ENCODE results near the gene PCDHGA8.
A peak's percentile ranks its signal among the peaks of the same experiment; 100 is the strongest.
"Not testable (repeated sequence)": the region's sequence is repeated elsewhere in the genome, so short reads cannot be mapped to it uniquely, and the experiment has no call there.

PCDHGA8 gene

DNA sequence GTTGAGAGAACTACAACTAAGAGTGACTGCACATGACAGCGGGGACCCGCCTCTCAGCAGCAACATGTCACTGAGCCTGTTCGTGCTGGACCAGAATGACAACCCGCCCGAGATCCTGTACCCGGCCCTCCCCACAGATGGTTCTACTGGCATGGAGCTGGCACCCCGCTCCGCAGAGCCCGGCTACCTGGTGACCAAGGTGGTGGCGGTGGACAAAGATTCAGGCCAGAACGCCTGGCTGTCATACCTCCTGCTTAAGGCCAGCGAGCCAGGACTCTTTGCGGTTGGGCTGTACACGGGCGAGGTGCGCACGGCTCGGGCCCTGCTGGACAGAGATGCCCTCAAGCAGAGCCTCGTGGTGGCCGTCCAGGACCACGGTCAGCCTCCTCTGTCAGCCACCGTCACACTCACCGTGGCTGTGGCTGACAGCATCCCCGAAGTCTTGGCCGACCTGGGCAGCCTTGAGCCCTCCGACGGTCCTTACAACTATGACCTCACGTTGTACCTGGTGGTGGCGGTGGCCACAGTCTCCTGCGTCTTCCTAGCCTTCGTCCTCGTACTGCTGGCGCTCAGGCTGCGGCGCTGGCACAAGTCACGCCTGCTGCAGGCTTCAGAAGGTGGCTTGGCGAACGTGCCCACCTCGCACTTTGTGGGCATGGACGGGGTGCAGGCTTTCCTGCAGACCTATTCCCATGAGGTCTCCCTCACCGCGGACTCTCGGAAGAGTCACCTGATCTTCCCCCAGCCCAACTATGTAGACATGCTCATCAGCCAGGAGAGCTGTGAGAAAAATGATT lies 7.8 kb upstream of the PCDHGA8 start:
- Mint-ChIP-seq H3K27ac (no peak overlapping the region), H3K9me3 (peaks cover 52% of the 10 kb centered on the region), H3K27me3 (peaks cover 73% of the 10 kb centered on the region), H3K4me3 (no peak overlapping the region), H3K36me3 (ENCODE audit: low read depth) (peaks cover 24% of the 10 kb centered on the region), H3K4me1 (no peaks in the 10 kb centered on the region)
- ATAC-seq (no peak), DNase-seq (no peak)

DNA sequence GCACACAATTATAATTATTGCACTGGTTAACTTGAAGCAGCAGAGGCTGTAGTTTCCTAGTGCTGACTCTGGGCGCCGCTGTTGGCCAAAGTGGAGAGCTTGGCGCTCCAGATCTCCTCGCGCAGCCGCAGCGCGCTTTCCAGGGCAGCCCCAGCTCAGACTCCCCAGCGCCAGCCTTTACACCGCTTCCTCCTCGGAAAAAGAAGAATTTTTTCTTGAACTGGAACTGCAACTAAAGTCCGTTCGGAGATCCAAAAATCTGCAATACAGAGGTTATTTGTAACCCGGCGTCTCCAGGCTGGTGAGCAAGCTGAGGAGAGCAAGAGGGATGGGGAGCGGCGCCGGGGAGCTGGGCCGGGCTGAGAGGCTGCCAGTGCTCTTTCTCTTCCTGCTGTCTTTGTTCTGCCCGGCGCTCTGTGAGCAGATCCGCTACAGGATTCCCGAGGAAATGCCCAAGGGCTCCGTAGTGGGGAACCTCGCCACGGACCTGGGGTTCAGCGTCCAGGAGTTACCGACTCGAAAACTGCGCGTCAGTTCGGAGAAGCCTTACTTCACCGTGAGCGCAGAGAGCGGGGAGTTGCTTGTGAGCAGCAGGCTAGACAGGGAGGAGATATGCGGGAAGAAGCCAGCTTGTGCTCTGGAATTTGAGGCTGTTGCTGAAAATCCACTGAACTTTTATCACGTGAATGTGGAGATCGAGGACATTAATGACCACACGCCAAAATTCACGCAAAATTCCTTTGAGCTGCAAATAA lies 4.7 kb upstream of the PCDHGA8 start, which contains the start of gene PCDHGB4:
Gene PCDHGB4 (plus strand): TSS at position 142 of the 755 bp plus-strand sequence. CDS start 187 bp downstream, at position 329.
- not testable (repeated sequence) for H3K4me1 Mint-ChIP-seq

DNA sequence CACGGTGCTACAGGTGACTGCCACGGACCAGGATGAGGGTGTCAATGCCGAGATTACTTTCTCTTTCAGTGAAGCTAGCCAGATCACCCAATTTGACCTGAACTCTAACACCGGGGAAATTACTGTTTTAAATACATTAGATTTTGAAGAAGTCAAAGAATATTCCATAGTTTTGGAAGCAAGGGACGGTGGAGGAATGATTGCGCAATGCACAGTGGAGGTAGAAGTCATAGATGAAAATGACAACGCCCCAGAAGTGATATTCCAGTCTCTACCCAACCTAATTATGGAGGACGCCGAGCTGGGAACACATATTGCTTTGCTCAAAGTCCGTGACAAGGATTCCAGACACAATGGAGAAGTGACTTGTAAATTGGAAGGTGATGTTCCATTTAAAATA lies 3.8 kb upstream of the PCDHGA8 start:
- H3K4me3 Mint-ChIP-seq = no peak overlapping the region
- DNase-seq (no peak), ATAC-seq (no peak)
- no peaks in the 10 kb centered on the region for H3K4me1 Mint-ChIP-seq
- peaks cover 24% of the 10 kb centered on the region for H3K36me3 Mint-ChIP-seq (ENCODE audit: low read depth)
- H3K27me3 Mint-ChIP-seq = peaks cover 71% of the 10 kb centered on the region
- H3K9me3 Mint-ChIP-seq = peaks cover 53% of the 10 kb centered on the region
- H3K27ac Mint-ChIP-seq = no peak overlapping the region

More for the DNA sequence above, 4.7 kb upstream of the PCDHGA8 start, which contains the start of gene PCDHGB4:
- not testable (repeated sequence) for ATAC-seq, DNase-seq, H3K27ac Mint-ChIP-seq, H3K4me3 Mint-ChIP-seq
- peaks cover 54% of the 10 kb centered on the region for H3K9me3 Mint-ChIP-seq
- H3K27me3 Mint-ChIP-seq = peaks cover 71% of the 10 kb centered on the region
- peaks cover 23% of the 10 kb centered on the region for H3K36me3 Mint-ChIP-seq (ENCODE audit: low read depth)

DNA sequence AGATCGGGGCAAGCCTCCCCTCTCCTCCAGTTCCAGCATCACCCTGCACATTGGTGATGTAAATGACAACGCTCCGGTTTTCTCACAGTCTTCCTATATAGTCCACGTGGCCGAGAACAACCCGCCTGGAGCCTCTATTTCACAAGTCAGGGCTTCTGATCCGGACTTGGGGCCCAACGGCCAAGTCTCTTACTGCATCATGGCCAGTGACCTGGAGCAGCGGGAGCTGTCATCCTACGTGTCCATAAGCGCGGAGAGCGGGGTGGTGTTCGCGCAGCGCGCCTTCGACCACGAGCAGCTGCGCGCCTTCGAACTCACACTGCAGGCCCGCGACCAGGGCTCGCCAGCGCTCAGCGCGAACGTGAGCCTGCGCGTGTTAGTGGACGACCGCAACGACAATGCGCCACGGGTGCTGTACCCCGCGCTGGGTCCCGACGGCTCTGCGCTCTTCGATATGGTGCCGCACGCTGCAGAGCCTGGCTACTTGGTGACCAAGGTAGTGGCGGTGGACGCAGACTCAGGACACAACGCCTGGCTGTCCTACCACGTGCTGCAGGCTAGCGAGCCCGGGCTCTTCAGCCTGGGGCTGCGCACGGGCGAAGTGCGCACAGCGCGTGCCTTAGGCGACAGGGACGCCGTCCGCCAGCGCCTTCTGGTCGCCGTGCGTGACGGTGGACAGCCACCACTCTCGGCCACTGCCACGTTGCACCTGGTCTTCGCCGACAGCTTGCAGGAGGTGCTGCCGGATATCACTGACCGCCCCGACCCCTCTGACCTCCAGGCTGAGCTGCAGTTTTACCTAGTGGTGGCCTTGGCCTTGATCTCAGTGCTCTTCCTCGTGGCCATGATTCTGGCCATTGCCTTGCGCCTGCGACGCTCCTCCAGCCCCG lies 3.0 kb upstream of the PCDHGA8 start:
- H3K4me3 Mint-ChIP-seq = no peak overlapping the region

DNA sequence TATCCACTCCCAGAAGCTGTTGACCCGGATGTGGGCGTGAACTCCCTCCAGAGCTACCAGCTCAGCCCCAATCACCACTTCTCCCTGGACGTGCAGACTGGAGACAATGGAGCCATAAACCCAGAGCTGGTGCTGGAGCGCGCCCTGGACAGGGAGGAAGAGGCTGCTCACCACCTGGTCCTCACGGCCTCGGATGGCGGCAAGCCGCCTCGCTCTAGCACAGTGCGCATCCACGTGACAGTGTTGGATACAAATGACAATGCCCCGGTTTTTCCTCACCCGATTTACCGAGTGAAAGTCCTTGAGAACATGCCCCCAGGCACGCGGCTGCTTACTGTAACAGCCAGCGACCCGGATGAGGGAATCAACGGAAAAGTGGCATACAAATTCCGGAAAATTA lies 834 bp downstream of the PCDHGA8 start:
- Mint-ChIP-seq H3K9me3 (peaks cover 41% of the 10 kb centered on the region), H3K4me1 (no peaks in the 10 kb centered on the region), H3K4me3 (no peak overlapping the region), H3K36me3 (ENCODE audit: low read depth) (peaks cover 20% of the 10 kb centered on the region), H3K27me3 (peaks cover 69% of the 10 kb centered on the region), H3K27ac (no peak overlapping the region)
- ATAC-seq (no peak), DNase-seq (no peak)

More for the DNA sequence above, 3.0 kb upstream of the PCDHGA8 start:
- Mint-ChIP-seq H3K4me1 (no peaks in the 10 kb centered on the region), H3K27me3 (peaks cover 72% of the 10 kb centered on the region), H3K27ac (no peak overlapping the region), H3K9me3 (peaks cover 52% of the 10 kb centered on the region), H3K36me3 (ENCODE audit: low read depth) (peaks cover 23% of the 10 kb centered on the region)
- DNase-seq = no peak
- no peak for ATAC-seq

DNA sequence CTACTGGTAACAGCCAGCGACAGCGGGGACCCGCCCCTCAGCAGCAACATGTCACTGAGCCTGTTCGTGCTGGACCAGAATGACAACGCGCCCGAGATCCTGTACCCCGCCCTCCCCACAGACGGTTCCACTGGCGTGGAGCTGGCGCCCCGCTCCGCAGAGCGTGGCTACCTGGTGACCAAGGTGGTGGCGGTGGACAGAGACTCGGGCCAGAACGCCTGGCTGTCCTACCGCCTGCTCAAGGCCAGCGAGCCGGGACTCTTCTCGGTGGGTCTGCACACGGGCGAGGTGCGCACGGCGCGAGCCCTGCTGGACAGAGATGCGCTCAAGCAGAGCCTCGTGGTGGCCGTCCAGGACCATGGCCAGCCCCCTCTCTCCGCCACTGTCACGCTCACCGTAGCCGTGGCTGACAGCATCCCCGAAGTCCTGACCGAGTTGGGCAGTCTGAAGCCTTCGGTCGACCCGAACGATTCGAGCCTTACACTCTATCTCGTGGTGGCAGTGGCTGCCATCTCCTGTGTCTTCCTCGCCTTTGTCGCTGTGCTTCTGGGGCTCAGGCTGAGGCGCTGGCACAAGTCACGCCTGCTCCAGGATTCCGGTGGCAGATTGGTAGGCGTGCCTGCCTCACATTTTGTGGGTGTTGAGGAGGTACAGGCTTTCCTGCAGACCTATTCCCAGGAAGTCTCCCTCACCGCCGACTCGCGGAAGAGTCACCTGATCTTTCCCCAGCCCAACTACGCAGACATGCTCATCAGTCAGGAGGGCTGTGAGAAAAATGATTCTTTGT lies 2.2 kb downstream of the PCDHGA8 start:
- not testable (repeated sequence) for ATAC-seq, DNase-seq, H3K27ac Mint-ChIP-seq, H3K4me1 Mint-ChIP-seq, H3K4me3 Mint-ChIP-seq
- H3K36me3 Mint-ChIP-seq (ENCODE audit: low read depth) = peaks cover 18% of the 10 kb centered on the region
- peaks cover 41% of the 10 kb centered on the region for H3K9me3 Mint-ChIP-seq
- H3K27me3 Mint-ChIP-seq = peaks cover 69% of the 10 kb centered on the region

DNA sequence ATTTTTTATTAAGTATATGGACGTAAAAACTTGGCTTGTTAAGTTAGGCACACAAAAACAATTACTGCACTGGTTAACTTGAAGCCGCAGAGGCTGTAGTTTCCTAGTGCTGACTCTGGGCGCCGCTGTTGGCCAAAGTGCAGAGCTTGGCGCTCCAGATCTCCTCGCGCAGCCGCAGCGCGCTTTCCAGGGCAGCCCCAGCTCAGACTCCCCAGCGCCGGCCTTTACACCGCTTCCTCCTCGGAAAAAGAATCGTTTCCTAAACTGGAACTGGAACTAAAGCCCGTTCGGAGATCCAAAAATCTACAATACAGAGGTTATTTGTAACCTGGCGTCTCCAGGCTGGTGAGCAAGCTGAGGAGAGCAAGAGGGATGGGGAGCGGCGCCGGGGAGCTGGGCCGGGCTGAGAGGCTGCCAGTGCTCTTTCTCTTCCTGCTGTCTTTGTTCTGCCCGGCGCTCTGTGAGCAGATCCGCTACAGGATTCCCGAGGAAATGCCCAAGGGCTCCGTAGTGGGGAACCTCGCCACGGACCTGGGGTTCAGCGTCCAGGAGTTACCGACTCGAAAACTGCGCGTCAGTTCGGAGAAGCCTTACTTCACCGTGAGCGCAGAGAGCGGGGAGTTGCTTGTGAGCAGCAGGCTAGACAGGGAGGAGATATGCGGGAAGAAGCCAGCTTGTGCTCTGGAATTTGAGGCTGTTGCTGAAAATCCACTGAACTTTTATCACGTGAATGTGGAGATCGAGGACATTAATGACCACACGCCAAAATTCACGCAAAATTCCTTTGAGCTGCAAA lies 5.5 kb downstream of the PCDHGA8 start, which contains the start of gene PCDHGB5:
Gene PCDHGB5 (plus strand): TSS at position 192 of the 796 bp plus-strand sequence. CDS start 181 bp downstream, at position 373.
- not testable (repeated sequence) for H3K4me1 Mint-ChIP-seq, DNase-seq, H3K27ac Mint-ChIP-seq
- Mint-ChIP-seq H3K36me3 (ENCODE audit: low read depth) (peaks cover 17% of the 10 kb centered on the region), H3K4me3 (peak within 1 kb of the TSS; percentile 42), H3K27me3 (peaks cover 64% of the 10 kb centered on the region), H3K9me3 (peaks cover 29% of the 10 kb centered on the region)
- ATAC-seq = peak; percentile 54

DNA sequence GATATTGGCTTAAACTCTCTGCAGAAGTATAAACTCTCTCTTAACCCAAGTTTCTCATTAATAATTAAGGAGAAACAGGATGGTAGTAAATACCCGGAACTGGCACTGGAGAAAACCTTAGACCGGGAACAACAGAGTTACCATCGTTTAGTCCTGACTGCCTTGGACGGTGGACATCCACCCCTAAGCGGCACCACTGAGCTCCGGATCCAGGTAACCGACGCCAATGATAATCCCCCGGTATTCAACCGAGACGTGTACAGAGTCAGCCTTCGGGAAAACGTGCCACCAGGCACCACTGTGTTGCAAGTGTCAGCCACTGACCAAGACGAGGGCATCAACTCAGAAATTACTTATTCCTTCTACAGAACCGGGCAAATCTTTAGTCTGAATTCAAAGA lies 6.2 kb downstream of the PCDHGA8 start:
- Mint-ChIP-seq H3K27me3 (peaks cover 64% of the 10 kb centered on the region), H3K36me3 (ENCODE audit: low read depth) (peaks cover 16% of the 10 kb centered on the region), H3K27ac (no peak overlapping the region), H3K4me3 (no peak overlapping the region), H3K9me3 (peaks cover 27% of the 10 kb centered on the region), H3K4me1 (no peaks in the 10 kb centered on the region)
- ATAC-seq (no peak), DNase-seq (no peak)

DNA sequence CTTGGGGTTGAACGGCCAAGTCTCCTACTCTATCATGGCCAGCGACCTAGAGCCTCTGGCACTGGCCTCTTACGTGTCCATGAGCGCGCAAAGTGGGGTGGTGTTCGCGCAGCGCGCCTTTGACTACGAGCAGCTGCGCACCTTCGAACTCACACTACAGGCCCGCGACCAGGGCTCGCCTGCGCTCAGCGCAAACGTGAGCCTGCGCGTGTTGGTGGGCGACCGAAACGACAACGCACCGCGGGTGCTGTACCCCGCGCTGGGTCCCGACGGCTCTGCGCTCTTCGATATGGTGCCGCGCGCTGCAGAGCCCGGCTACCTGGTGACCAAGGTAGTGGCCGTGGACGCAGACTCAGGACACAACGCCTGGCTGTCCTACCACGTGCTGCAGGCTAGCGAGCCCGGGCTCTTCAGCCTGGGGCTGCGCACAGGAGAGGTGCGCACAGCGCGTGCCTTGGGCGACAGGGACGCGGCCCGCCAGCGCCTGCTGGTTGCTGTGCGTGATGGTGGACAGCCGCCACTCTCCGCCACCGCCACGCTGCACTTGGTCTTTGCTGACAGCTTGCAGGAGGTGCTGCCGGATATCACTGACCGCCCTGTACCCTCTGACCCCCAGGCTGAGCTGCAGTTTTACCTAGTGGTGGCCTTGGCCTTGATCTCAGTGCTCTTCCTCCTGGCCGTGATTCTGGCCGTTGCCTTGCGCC lies 7.3 kb downstream of the PCDHGA8 start:
- DNase-seq (no peak), ATAC-seq (no peak)
- H3K36me3 Mint-ChIP-seq (ENCODE audit: low read depth) = peaks cover 14% of the 10 kb centered on the region
- no peaks in the 10 kb centered on the region for H3K4me1 Mint-ChIP-seq
- H3K27ac Mint-ChIP-seq = no peak overlapping the region
- H3K4me3 Mint-ChIP-seq = no peak overlapping the region
- H3K9me3 Mint-ChIP-seq = peaks cover 24% of the 10 kb centered on the region
- H3K27me3 Mint-ChIP-seq = peaks cover 67% of the 10 kb centered on the region

DNA sequence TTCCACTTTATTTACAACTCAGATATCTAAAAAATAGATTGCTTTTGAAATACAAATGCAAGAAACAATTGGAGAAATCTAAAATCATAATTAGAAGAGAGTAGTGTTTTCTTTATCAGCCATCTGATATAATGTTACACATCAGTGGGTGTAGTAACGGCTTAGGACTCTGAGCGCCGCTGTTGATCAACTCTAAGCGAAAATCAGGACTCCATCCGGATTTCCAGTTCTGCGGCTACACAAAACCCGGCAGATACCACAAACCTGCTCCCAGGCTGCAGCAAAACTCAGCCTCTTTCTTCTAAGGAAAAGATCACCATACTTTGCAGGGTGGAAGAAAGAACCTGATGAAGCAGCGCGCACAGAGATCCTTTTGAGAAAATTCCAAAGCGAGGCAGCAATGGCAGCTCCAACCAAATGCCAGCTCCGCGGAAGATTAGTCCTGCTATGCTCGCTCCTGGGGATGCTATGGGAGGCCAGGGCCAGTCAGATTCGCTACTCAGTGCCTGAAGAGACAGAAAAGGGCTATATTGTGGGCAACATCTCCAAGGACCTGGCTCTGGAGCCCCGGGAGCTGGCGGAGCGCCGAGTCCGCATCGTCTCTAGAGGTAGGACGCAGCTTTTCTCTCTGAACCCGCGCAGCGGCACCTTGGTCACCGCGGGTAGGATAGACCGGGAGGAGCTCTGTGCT lies 10.3 kb downstream of the PCDHGA8 start, which contains the start of gene PCDHGA9:
Gene PCDHGA9 (plus strand): TSS at position 226 of the 691 bp plus-strand sequence. CDS start 175 bp downstream, at position 401.
- DNase-seq (no peak), ATAC-seq (no peak)
- Mint-ChIP-seq H3K4me3 (peak within 1 kb of the TSS; percentile 24), H3K27me3 (peaks cover 68% of the 10 kb centered on the region), H3K36me3 (ENCODE audit: low read depth) (peaks cover 11% of the 10 kb centered on the region), H3K9me3 (peaks cover 26% of the 10 kb centered on the region), H3K4me1 (no peaks in the 10 kb centered on the region), H3K27ac (no peak within 1 kb of the TSS)

DNA sequence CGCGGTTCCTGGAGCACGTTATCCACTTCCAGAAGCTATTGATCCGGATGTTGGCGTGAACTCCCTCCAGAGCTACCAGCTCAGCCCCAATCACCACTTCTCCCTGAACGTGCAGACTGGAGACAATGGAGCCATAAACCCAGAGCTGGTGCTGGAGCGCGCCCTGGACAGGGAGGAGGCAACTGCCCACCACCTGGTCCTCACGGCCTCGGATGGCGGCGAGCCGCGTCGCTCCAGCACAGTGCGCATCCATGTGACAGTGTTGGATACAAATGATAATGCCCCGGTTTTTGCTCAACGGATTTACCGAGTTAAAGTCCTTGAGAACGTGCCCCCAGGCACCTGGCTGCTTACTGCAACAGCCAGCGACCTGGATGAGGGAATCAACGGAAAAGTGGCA lies 11.0 kb downstream of the PCDHGA8 start:
- Mint-ChIP-seq H3K27me3 (peaks cover 72% of the 10 kb centered on the region), H3K9me3 (peaks cover 29% of the 10 kb centered on the region), H3K4me3 (no peak overlapping the region), H3K27ac (no peak overlapping the region), H3K36me3 (ENCODE audit: low read depth) (peaks cover 13% of the 10 kb centered on the region), H3K4me1 (no peaks in the 10 kb centered on the region)
- DNase-seq (no peak), ATAC-seq (no peak)
